K562 (cell line): ENCODE measurements around the gene ARHGAP4. TPM values are rescaled to one million over a fixed set of nuclear protein-coding genes. Genes with fewer than 3 reads are reported as not detected.

Experiments
- ARHGAP35 ChIP-seq: fragments of 450-650 bp; IDR thresholded peaks from 2 replicates; pipeline ENCODE4 v1.6.1; 2018; ENCODE audit not compliant: partially characterized antibody
- ARID2 ChIP-seq: fragments of 450-650 bp; IDR thresholded peaks from 2 replicates; pipeline ENCODE4 v1.6.1; 2017; ENCODE audit warnings: antibody characterized with exemption, mild to moderate bottlenecking
- BRD4 ChIP-seq: fragments of 200-600 bp; sonication (generic); IDR thresholded peaks from 2 replicates; pipeline ENCODE4 v1.6.1; 2017; ENCODE audit warnings: inconsistent platforms
- CHD2 ChIP-seq: IDR thresholded peaks from 2 replicates; pipeline ENCODE4 v1.6.1; 2011; ENCODE audit warnings: low read depth, low read length
- CSDE1 ChIP-seq, 2 experiments: fragments of 450-650 bp; IDR thresholded peaks; 2 replicates each; pipeline ENCODE4 v1.6.1; 2016; ENCODE audit warnings: mild to moderate bottlenecking in 1 of 2
- E2F3 ChIP-seq: fragments of 250-450 bp; sonication (Bioruptor Pico); IDR thresholded peaks from 2 replicates; pipeline ENCODE4 v1.4.0; 2020; ENCODE audit warnings: mild to moderate bottlenecking
- EGR1 ChIP-seq: fragments of 450-650 bp; conservative IDR thresholded peaks from 2 replicates; pipeline ENCODE4 v1.6.1; 2017; ENCODE audit warnings: mild to moderate bottlenecking
- FIP1L1 ChIP-seq: fragments of 200-400 bp; formaldehyde crosslinking; IDR thresholded peaks from 2 replicates; pipeline ENCODE4 v1.6.1; 2018; ENCODE audit warnings: mild to moderate bottlenecking, low read depth, low read length; ENCODE audit not compliant: poor library complexity, severe bottlenecking
- GATAD2B ChIP-seq: fragments of 450-650 bp; IDR thresholded peaks from 2 replicates; pipeline ENCODE4 v1.6.1; 2017; ENCODE audit warnings: mild to moderate bottlenecking, borderline replicate concordance
- HNRNPUL1 ChIP-seq: fragments of 200-400 bp; formaldehyde crosslinking; IDR thresholded peaks from 2 replicates; pipeline ENCODE4 v1.6.1; 2017; ENCODE audit warnings: low read length
- L3MBTL2 ChIP-seq: fragments of 450-650 bp; IDR thresholded peaks from 2 replicates; pipeline ENCODE4 v1.6.1; 2016; ENCODE audit warnings: mild to moderate bottlenecking, moderate library complexity
- NCOA6 ChIP-seq: fragments of 450-650 bp; IDR thresholded peaks from 2 replicates; pipeline ENCODE4 v1.6.1; 2017; ENCODE audit warnings: mild to moderate bottlenecking
- POLR2G ChIP-seq: fragments of 200-400 bp; formaldehyde crosslinking; IDR thresholded peaks from 2 replicates; pipeline ENCODE4 v1.6.1; 2017; ENCODE audit warnings: low read depth, mild to moderate bottlenecking, antibody characterized with exemption, low read length, moderate library complexity
- SPI1 ChIP-seq: IDR thresholded peaks from 2 replicates; pipeline ENCODE4 v1.6.1; 2011; ENCODE audit warnings: low read depth, low read length, control low read depth, borderline replicate concordance
- SUPT5H ChIP-seq: fragments of 450-650 bp; IDR thresholded peaks from 2 replicates; pipeline ENCODE4 v1.6.1; 2016
- ZNF165 ChIP-seq: fragments of 250-450 bp; sonication (Bioruptor Pico); IDR thresholded peaks from 2 replicates; pipeline ENCODE4 v1.4.0; 2020; ENCODE audit warnings: borderline replicate concordance
- ZNF175 ChIP-seq: fragments of 200-800 bp; sonication (Bioruptor generic); IDR thresholded peaks from 2 replicates; pipeline ENCODE4 v1.6.1; 2016; ENCODE audit warnings: low read depth, mild to moderate bottlenecking, missing genetic modification characterization, missing compliant biosample characterization
- ZNF197 ChIP-seq: fragments of 200-800 bp; sonication (Bioruptor generic); IDR thresholded peaks from 2 replicates; pipeline ENCODE4 v1.6.1; 2016; ENCODE audit warnings: low read depth, missing genetic modification characterization, missing compliant biosample characterization
- ZNF717 ChIP-seq: fragments of 250-450 bp; sonication (Bioruptor Pico); IDR thresholded peaks from 2 replicates; pipeline ENCODE4 v1.5.0; 2021
- polyA plus RNA-seq, 8 experiments: library from polyadenylated mRNA; depleted of rRNA in 4 of 8; stranded (reverse) in 5 of 8; unstranded in 3 of 8; fragments of >200 nt; fragmentation: Nextera tagmentation in 2 of 8; fragmentation: Illumina TruSeq in 1 of 8; extraction: Ambion mirVana in 2 of 8; extraction: Trizol in 1 of 8; gene quantifications; 2 replicates each; pipeline versions ENCODE4 v1.2.1 to v1.2.3, GENCODE V29; 2011 to 2014; ENCODE audit warnings: inconsistent platforms in 1 of 8, missing spikeins in 1 of 8
- total RNA-seq, 7 experiments: library from RNA; depleted of rRNA in 6 of 7; stranded (reverse); fragments of >200 nt in 6 of 7; fragmentation: Illumina TruSeq in 2 of 7; extraction: Trizol in 2 of 7; gene quantifications; 2 replicates each; pipeline versions ENCODE4 v1.2.1 to v1.2.3, GENCODE V29; 2011 to 2021; ENCODE audit warnings: low replicate concordance in 1 of 7
- TF ChIP-seq, protein P1 (sequence below): sonication (generic); formaldehyde crosslinking; IDR thresholded peaks from 2 replicates; pipeline ENCODE4 v1.8.0; 2022; ENCODE audit warnings: mild to moderate bottlenecking, low read depth, missing genetic modification reagents
- TF ChIP-seq, protein P2 (sequence below), 3 experiments: fragments of 200-800 bp in 1 of 3; sonication (Bioruptor generic) in 1 of 3; sonication (generic) in 1 of 3; formaldehyde crosslinking in 1 of 3; IDR thresholded peaks; 2 replicates each; pipeline versions ENCODE4 v1.6.1 to v1.8.0; 2016 to 2022; ENCODE audit warnings: mild to moderate bottlenecking in 2 of 3, missing compliant biosample characterization in 2 of 3, missing genetic modification characterization in 2 of 3, missing genetic modification reagents in 1 of 3
- TF ChIP-seq, protein P3 (sequence below): sonication (generic); formaldehyde crosslinking; IDR thresholded peaks from 2 replicates; pipeline ENCODE4 v1.9.0; 2022; ENCODE audit warnings: mild to moderate bottlenecking, missing genetic modification reagents
- TF ChIP-seq, protein P4 (sequence below), 2 experiments: IDR thresholded peaks; 2 replicates each; pipeline ENCODE4 v1.6.1; 2012; ENCODE audit warnings: improper control_type of control experiment in 2 of 2, low read depth in 2 of 2, low read length in 2 of 2, borderline replicate concordance in 1 of 2

Gene ARHGAP4
- total and polyA plus RNA-seq, 9 of the 15 experiments (the other 6 are each of a cell fraction or from before 2014, with no cell fraction given), result 0.30 to 81.8 (median 13.5) TPM

DNA sequence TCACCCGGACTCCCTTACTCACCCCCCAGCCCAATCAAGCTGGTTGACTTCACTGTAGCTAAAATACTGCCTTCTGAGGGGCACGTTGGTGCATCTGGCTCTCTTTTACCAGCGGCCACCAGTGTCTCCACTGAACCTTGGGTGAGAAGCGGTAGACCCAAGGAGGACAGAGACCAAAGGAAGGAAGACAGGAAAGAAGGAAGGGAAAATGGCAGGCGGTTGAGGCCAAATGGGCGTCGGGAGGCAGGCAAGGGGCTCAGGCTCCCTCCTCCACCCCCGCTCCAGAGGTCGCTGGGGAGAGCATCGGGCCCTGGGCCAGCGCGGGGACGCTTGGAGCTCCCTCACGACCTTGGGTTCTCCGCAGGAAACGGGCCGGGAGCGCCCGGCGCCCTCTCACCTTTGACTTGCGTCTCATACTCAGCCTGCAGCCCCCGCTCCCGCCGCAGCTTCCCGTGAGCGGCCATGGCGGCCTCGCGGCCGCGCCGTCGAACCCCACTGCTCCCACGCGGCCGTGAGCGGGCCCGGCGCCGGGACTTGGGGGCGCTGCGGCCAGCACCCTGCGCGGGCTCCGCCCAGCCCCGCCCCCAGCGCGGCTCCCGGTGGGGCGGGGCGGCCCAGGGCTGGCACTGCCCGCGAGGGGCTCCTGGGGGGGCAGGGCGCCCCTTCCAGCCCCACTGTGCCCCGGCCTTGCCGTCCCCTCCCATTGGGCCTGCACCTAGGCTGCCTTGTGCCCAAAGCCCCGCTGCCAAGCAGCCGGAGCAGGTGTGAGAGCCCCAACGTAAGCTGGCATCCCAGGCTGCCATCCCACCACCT is at the start of gene ARHGAP4 (continued):
- TF ChIP-seq, protein P1, sequence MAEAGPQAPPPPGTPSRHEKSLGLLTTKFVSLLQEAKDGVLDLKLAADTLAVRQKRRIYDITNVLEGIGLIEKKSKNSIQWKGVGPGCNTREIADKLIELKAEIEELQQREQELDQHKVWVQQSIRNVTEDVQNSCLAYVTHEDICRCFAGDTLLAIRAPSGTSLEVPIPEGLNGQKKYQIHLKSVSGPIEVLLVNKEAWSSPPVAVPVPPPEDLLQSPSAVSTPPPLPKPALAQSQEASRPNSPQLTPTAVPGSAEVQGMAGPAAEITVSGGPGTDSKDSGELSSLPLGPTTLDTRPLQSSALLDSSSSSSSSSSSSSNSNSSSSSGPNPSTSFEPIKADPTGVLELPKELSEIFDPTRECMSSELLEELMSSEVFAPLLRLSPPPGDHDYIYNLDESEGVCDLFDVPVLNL, result no peak
- TF ChIP-seq FIP1L1, result peak; percentile 98
- TF ChIP-seq ZNF197 (CRISPR knock-in tag), result 0 out of 2 replicates have a peak, but pooled peaks have one; percentile 54
- TF ChIP-seq L3MBTL2, result peak; percentile 96
- TF ChIP-seq E2F3 (CRISPR knock-in tag), result peak; percentile 67; the same call in 1 of the 2 replicates
- TF ChIP-seq EGR1, result peak; percentile 59
- peak in 1 of 2 experiments; percentile 72; a peak in 2 of 4 replicates for TF ChIP-seq CSDE1 (IDR thresholded peaks at IDR 0.05)
- peak; percentile 44; the same call in 1 of the 2 replicates for TF ChIP-seq ZNF175 (CRISPR knock-in tag)
- 0 out of 2 replicates have a peak, but pooled peaks have one; percentile 55 for TF ChIP-seq NCOA6
- TF ChIP-seq BRD4, result no peak
- 0 out of 2 replicates have a peak, but pooled peaks have one; percentile 43 for TF ChIP-seq ZNF717 (CRISPR knock-in tag)
- TF ChIP-seq, protein P2, sequence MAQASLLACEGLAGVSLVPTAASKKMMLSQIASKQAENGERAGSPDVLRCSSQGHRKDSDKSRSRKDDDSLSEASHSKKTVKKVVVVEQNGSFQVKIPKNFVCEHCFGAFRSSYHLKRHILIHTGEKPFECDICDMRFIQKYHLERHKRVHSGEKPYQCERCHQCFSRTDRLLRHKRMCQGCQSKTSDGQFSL (CRISPR knock-in tag; IDR thresholded peaks at IDR 0.05), result 0 out of 2 replicates have a peak, but pooled peaks have one; percentile 11
- TF ChIP-seq, protein P2 (tag; IDR thresholded peaks at IDR 0.05), result no peak
- TF ChIP-seq POLR2G, result peak; percentile 92
- TF ChIP-seq GATAD2B, result peak; percentile 87
- TF ChIP-seq, protein P3, sequence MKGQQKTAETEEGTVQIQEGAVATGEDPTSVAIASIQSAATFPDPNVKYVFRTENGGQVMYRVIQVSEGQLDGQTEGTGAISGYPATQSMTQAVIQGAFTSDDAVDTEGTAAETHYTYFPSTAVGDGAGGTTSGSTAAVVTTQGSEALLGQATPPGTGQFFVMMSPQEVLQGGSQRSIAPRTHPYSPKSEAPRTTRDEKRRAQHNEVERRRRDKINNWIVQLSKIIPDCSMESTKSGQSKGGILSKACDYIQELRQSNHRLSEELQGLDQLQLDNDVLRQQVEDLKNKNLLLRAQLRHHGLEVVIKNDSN (CRISPR knock-in tag), result no peak
- TF ChIP-seq ARHGAP35, result peak; percentile 74
- TF ChIP-seq, protein P4, sequence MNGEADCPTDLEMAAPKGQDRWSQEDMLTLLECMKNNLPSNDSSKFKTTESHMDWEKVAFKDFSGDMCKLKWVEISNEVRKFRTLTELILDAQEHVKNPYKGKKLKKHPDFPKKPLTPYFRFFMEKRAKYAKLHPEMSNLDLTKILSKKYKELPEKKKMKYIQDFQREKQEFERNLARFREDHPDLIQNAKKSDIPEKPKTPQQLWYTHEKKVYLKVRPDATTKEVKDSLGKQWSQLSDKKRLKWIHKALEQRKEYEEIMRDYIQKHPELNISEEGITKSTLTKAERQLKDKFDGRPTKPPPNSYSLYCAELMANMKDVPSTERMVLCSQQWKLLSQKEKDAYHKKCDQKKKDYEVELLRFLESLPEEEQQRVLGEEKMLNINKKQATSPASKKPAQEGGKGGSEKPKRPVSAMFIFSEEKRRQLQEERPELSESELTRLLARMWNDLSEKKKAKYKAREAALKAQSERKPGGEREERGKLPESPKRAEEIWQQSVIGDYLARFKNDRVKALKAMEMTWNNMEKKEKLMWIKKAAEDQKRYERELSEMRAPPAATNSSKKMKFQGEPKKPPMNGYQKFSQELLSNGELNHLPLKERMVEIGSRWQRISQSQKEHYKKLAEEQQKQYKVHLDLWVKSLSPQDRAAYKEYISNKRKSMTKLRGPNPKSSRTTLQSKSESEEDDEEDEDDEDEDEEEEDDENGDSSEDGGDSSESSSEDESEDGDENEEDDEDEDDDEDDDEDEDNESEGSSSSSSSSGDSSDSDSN (IDR thresholded peaks at IDR 0.05; ENCODE audit: borderline replicate concordance in 1 of 2, low read depth in 2 of 2, low read length in 2 of 2), result no peak
- peak; percentile 91 for TF ChIP-seq SUPT5H
- TF ChIP-seq ARID2, result no peak
- 0 out of 2 replicates have a peak, but pooled peaks have one; percentile 38 for TF ChIP-seq HNRNPUL1
- no peak for TF ChIP-seq ZNF165 (CRISPR knock-in tag)
- TF ChIP-seq SPI1, result 0 out of 2 replicates have a peak, but pooled peaks have one; percentile 2
- peak; percentile 57; the same call in 1 of the 2 replicates for TF ChIP-seq CHD2
